HepG2 (cell line): ENCODE data around the gene YLPM1. TPM values are rescaled to one million over a fixed set of nuclear protein-coding genes. Genes with fewer than 3 reads are reported as not detected.

ENCODE experiments used
- ATAC-seq: fragments of 200-7000 bp; cut with Tn5 transposase; 3 replicates; pipeline ENCODE4 v1.9.1; 2020; ENCODE audit warnings: mild to moderate bottlenecking, moderate library complexity
- BruUV-seq: library from RNA; stranded (reverse); fragments of 400-500 nt; replicated peaks from 2 replicates; lab custom pipeline; 2021; lab: Mats Ljungman, UMichigan
- CTCF ChIA-PET: fragments of 300-600 bp; formaldehyde crosslinking; extraction: SDS; loops from one replicate; lab custom pipeline; 2021; ENCODE audit warnings: low total read pairs, inconsistent platforms, low intra/inter-chr PET ratio; lab: Yijun Ruan, JAX
- POLR2A ChIA-PET: fragments of 350-600 bp; sonication (Branson Sonifier 250); formaldehyde crosslinking; loops from one replicate; lab custom pipeline; 2020; ENCODE audit warnings: antibody characterized with exemption, inconsistent platforms; lab: Yijun Ruan, JAX
- DNase-seq: peaks from one replicate; pipeline ENCODE4 v3.0.0-alpha.2; 2015; ENCODE audit warnings: low spot score
- FAIRE-seq: peaks from 3 replicates; lab custom pipeline; 2011; peaks lifted over from hg19 to GRCh38; lab: Jason Lieb, UNC
- H2AFZ ChIP-seq: one replicate; pipeline ENCODE4 v1.6.1; 2011; ENCODE audit warnings: low read length, inconsistent platforms
- H3K27ac ChIP-seq: fragments of 300-600 bp; 3 replicates; pipeline ENCODE4 v1.8.0; 2011; ENCODE audit warnings: mixed run types, mild to moderate bottlenecking, mixed read lengths, low read length, inconsistent platforms; ENCODE audit not compliant: insufficient read depth; ENCODE audit errors: extremely low read length
- H3K27me3 ChIP-seq, 2 experiments: fragments of 200-600 bp in 1 of 2; 2 replicates in 1 of 2; 3 replicates in 1 of 2; pipeline versions ENCODE4 v1.6.0 to v1.8.0; 2011; ENCODE audit warnings: low read length in 2 of 2, mild to moderate bottlenecking in 2 of 2, moderate library complexity in 2 of 2, inconsistent platforms in 1 of 2; ENCODE audit not compliant: insufficient read depth in 2 of 2, control insufficient read depth in 1 of 2
- H3K36me3 ChIP-seq, 2 experiments: fragments of 200-600 bp in 1 of 2; replicated peaks in 1 of 2; 2 replicates in 1 of 2; 3 replicates in 1 of 2; pipeline versions ENCODE4 v1.5.1 to v1.8.0; 2011; ENCODE audit warnings: low read length in 2 of 2, inconsistent platforms in 1 of 2; ENCODE audit not compliant: insufficient read depth in 2 of 2, control insufficient read depth in 1 of 2
- H3K4me1 ChIP-seq: 2 replicates; pipeline ENCODE4 v1.5.1; 2012; ENCODE audit warnings: low read length, inconsistent platforms; ENCODE audit not compliant: insufficient read depth
- H3K4me2 ChIP-seq: 2 replicates; pipeline ENCODE4 v1.6.0; 2011; ENCODE audit warnings: low read depth, low read length, inconsistent platforms
- H3K4me3 ChIP-seq, 3 experiments: fragments of 200-600 bp in 1 of 3; sonication (generic), shearing (Covaris generic) in 1 of 3; replicated peaks in 1 of 3; 2 replicates each; pipeline ENCODE4 v1.5.1; 2011 to 2016; ENCODE audit warnings: low read length in 3 of 3, inconsistent platforms in 2 of 3, low read depth in 2 of 3, mild to moderate bottlenecking in 2 of 3, control low read depth in 1 of 3, mixed read lengths in 1 of 3; ENCODE audit not compliant: insufficient read depth in 1 of 3
- H3K79me2 ChIP-seq: one replicate; pipeline ENCODE4 v1.6.1; 2011; ENCODE audit warnings: low read length, inconsistent platforms; ENCODE audit not compliant: insufficient read depth
- H3K9ac ChIP-seq: 2 replicates; pipeline ENCODE4 v1.6.0; 2011; ENCODE audit warnings: mild to moderate bottlenecking, low read depth, low read length, inconsistent platforms; ENCODE audit not compliant: insufficient read depth
- H3K9me3 ChIP-seq: 2 replicates; pipeline ENCODE4 v1.5.1; 2012; ENCODE audit warnings: mild to moderate bottlenecking, low read length
- H4K20me1 ChIP-seq: 2 replicates; pipeline ENCODE4 v1.6.0; 2011; ENCODE audit warnings: inconsistent platforms, mild to moderate bottlenecking, low read length, moderate library complexity; ENCODE audit not compliant: insufficient read depth
- ADNP ChIP-seq: sonication (generic); formaldehyde crosslinking; IDR thresholded peaks from 2 replicates; pipeline ENCODE4 v1.4.0; 2020; ENCODE audit warnings: missing genetic modification reagents
- ATAD3A ChIP-seq: sonication (generic); formaldehyde crosslinking; IDR thresholded peaks from 2 replicates; pipeline ENCODE4 v1.4.0; 2020; ENCODE audit warnings: missing genetic modification reagents
- CREM ChIP-seq, 2 experiments: sonication (generic) in 1 of 2; formaldehyde crosslinking in 1 of 2; IDR thresholded peaks; 2 replicates each; pipeline versions ENCODE4 v1.4.0 to v1.6.1; 2016 to 2020; ENCODE audit warnings: antibody characterized with exemption in 1 of 2, mild to moderate bottlenecking in 1 of 2, missing genetic modification reagents in 1 of 2
- DMAP1 ChIP-seq: IDR thresholded peaks from 2 replicates; pipeline ENCODE4 v1.6.1; 2016
- GABPB1 ChIP-seq: IDR thresholded peaks from 2 replicates; pipeline ENCODE4 v1.6.1; 2016; ENCODE audit warnings: mild to moderate bottlenecking, missing genetic modification reagents, moderate library complexity, missing compliant biosample characterization
- LCORL ChIP-seq, 2 experiments: fragments of 450-650 bp in 1 of 2; sonication (generic) in 1 of 2; formaldehyde crosslinking in 1 of 2; IDR thresholded peaks; 2 replicates each; pipeline versions ENCODE4 v1.5.0 to v1.6.1; 2017 to 2020; ENCODE audit warnings: antibody characterized with exemption in 1 of 2, missing genetic modification reagents in 1 of 2
- SAP130 ChIP-seq: IDR thresholded peaks from 2 replicates; pipeline ENCODE4 v1.6.1; 2016; ENCODE audit warnings: low read depth
- SIX4 ChIP-seq: sonication (generic); formaldehyde crosslinking; IDR thresholded peaks from 2 replicates; pipeline ENCODE4 v1.4.0; 2020; ENCODE audit warnings: missing genetic modification reagents
- SMYD3 ChIP-seq: sonication (generic); formaldehyde crosslinking; IDR thresholded peaks from 2 replicates; pipeline ENCODE4 v1.8.1; 2023; ENCODE audit warnings: mild to moderate bottlenecking, missing genetic modification reagents
- SPEN ChIP-seq: sonication (generic); formaldehyde crosslinking; IDR thresholded peaks from 2 replicates; pipeline ENCODE4 v1.5.1; 2020; ENCODE audit warnings: low read depth, mild to moderate bottlenecking, missing genetic modification reagents
- ZBTB1 ChIP-seq: sonication (generic); formaldehyde crosslinking; IDR thresholded peaks from 2 replicates; pipeline ENCODE4 v1.4.0; 2020; ENCODE audit warnings: missing genetic modification reagents, borderline replicate concordance
- ZNF225 ChIP-seq: sonication (generic); formaldehyde crosslinking; IDR thresholded peaks from 2 replicates; pipeline ENCODE4 v1.4.0; 2020; ENCODE audit warnings: mild to moderate bottlenecking, missing genetic modification reagents
- ZNF230 ChIP-seq: sonication (generic); formaldehyde crosslinking; IDR thresholded peaks from 2 replicates; pipeline ENCODE4 v1.4.0; 2020; ENCODE audit warnings: mild to moderate bottlenecking, missing genetic modification reagents
- ZNF616 ChIP-seq: sonication (generic); formaldehyde crosslinking; IDR thresholded peaks from 2 replicates; pipeline ENCODE4 v1.5.0; 2020; ENCODE audit warnings: low read depth, mild to moderate bottlenecking, missing genetic modification reagents
- ZNF670 ChIP-seq: sonication (generic); formaldehyde crosslinking; IDR thresholded peaks from 2 replicates; pipeline ENCODE4 v1.8.0; 2022; ENCODE audit warnings: mild to moderate bottlenecking, missing genetic modification reagents, borderline replicate concordance
- ZNF83 ChIP-seq: sonication (generic); formaldehyde crosslinking; IDR thresholded peaks from 2 replicates; pipeline ENCODE4 v1.4.0; 2020; ENCODE audit warnings: missing genetic modification reagents, mild to moderate bottlenecking, borderline replicate concordance
- ZNF841 ChIP-seq: sonication (generic); formaldehyde crosslinking; IDR thresholded peaks from 2 replicates; pipeline ENCODE4 v1.8.1; 2023; ENCODE audit warnings: missing genetic modification reagents, borderline replicate concordance
- WGBS: methylation state at CpG from one replicate; pipeline ENCODE4 v1.1.6; 2017; ENCODE audit warnings: low lambda C conversion rate; 5-methylcytosine and 5-hydroxymethylcytosine counted together
- in situ Hi-C: cut with HindIII; loops from 2 replicates; pipeline ENCODE4 v1.10.0; 2017; ENCODE audit warnings: low pct_unique_long_range_greater_than_20kb; ENCODE audit not compliant: extremely low pct_ligation_motif_present
- intact Hi-C: fragments of 100-400 bp; cut with micrococcal nuclease; formaldehyde crosslinking; loops from one replicate; pipeline ENCODE4 v1.10.0; 2022; ENCODE audit not compliant: unreplicated experiment
- polyA plus RNA-seq, 8 experiments: library from polyadenylated mRNA; depleted of rRNA in 3 of 8; stranded (reverse) in 7 of 8; unstranded in 1 of 8; fragments of >200 nt; fragmentation: Illumina TruSeq in 4 of 8; extraction: Trizol in 4 of 8; gene quantifications; 2 replicates each; pipeline versions ENCODE4 v1.2.1 to v1.2.3, GENCODE V29; 2011 to 2016; ENCODE audit warnings: low read depth in 4 of 8, missing spikeins in 1 of 8, mixed read lengths in 1 of 8; ENCODE audit not compliant: insufficient read depth in 1 of 8
- total RNA-seq, 5 experiments: library from RNA; depleted of rRNA; stranded (reverse); fragments of >200 nt; fragmentation: Illumina TruSeq; extraction: Trizol; gene quantifications; 2 replicates each; pipeline ENCODE4 v1.2.3, GENCODE V29; 2016; ENCODE audit warnings: low read depth in 1 of 5
- TF ChIP-seq, protein P1 (sequence below): sonication (generic); formaldehyde crosslinking; IDR thresholded peaks from 2 replicates; pipeline ENCODE4 v1.8.0; 2023; ENCODE audit warnings: mild to moderate bottlenecking, missing genetic modification reagents
- TF ChIP-seq, protein P2 (sequence below): sonication (generic); formaldehyde crosslinking; IDR thresholded peaks from 2 replicates; pipeline ENCODE4 v1.4.0; 2020; ENCODE audit warnings: missing genetic modification reagents, borderline replicate concordance
- TF ChIP-seq, protein P3 (sequence below): sonication (generic); formaldehyde crosslinking; IDR thresholded peaks from 2 replicates; pipeline ENCODE4 v1.4.0; 2020; ENCODE audit warnings: mild to moderate bottlenecking, missing genetic modification reagents

The YLPM1 gene
- total and polyA plus RNA-seq, 2 of the 13 experiments (the other 11 are each of a cell fraction or from before 2014, with no cell fraction given) = 6.7 to 21.9 TPM

DNA sequence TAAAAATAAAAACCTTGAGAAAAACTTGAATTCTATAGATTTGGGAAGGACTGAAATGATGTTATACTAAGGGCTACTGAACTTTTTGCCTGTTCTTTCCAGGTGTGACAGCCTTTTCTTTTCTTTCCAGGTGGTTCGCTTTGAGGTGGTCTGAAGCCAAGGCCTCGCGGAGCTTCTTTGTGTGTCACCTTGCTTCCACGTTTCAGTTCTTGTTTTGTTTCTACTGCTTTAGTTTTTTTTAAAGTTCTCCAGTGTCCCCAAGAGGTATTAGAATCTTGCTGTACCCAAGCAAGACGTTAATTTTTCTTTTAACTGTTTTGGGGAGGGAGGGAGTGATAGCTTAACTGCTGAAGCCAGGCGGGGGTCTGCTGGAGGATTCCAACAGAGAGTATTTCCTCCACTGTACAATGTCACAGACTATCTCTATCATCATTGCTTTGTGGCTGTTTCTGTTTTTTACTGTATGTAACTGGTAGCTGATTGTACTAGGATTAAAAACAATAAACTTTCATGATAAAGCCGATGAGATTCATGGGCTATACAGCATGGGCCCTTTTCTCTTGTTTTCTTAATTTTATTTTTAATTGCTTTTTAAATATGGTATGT lies 72.6 kb downstream of the YLPM1 start:
- ChIA-PET CTCF (no interaction called here), POLR2A (no interaction called here)
- Histone ChIP-seq H3K4me1 (peaks cover 11% of the 10 kb centered on the region), H3K27me3 (no peaks in the 10 kb centered on the region), H3K27ac (no peak overlapping the region), H3K79me2 (no peaks in the 10 kb centered on the region), H3K4me3 (no peak overlapping the region), H3K9me3 (no peaks in the 10 kb centered on the region), H2AFZ (no peak overlapping the region), H3K9ac (no peak overlapping the region), H3K4me2 (no peak overlapping the region), H4K20me1 (no peaks in the 10 kb centered on the region), H3K36me3 (peaks cover 4 to 28% of the 10 kb centered on the region in 2 experiments; a peak in 4 of 5 replicates)
- DNase-seq (no peak), ATAC-seq (no peak), FAIRE-seq (no peak)
- intact Hi-C loops = no loop called here
- WGBS = 97% methylated on average over 7 of the region's 7 CpGs
- BruUV-seq = no TSS peak
- in situ Hi-C loops = no loop called here
- TF ChIP-seq ATAD3A (CRISPR knock-in tag) = no peak
- no peak for TF ChIP-seq GABPB1 (CRISPR knock-in tag)
- no peak for TF ChIP-seq ZNF670 (CRISPR knock-in tag)
- no peak for TF ChIP-seq ZNF83 (CRISPR knock-in tag)
- TF ChIP-seq, protein P1, sequence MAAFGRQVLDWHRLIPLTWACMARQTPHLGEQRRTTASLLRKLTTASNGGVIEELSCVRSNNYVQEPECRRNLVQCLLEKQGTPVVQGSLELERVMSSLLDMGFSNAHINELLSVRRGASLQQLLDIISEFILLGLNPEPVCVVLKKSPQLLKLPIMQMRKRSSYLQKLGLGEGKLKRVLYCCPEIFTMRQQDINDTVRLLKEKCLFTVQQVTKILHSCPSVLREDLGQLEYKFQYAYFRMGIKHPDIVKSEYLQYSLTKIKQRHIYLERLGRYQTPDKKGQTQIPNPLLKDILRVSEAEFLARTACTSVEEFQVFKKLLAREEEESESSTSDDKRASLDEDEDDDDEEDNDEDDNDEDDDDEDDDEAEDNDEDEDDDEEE (CRISPR knock-in tag) = no peak
- TF ChIP-seq ZBTB1 (CRISPR knock-in tag) = no peak
- TF ChIP-seq DMAP1 (CRISPR knock-in tag) = no peak
- no peak for TF ChIP-seq SMYD3 (CRISPR knock-in tag)
- TF ChIP-seq ZNF225 = no peak
- TF ChIP-seq SPEN = no peak
- no peak for TF ChIP-seq ZNF616 (CRISPR knock-in tag)
- TF ChIP-seq, protein P2, sequence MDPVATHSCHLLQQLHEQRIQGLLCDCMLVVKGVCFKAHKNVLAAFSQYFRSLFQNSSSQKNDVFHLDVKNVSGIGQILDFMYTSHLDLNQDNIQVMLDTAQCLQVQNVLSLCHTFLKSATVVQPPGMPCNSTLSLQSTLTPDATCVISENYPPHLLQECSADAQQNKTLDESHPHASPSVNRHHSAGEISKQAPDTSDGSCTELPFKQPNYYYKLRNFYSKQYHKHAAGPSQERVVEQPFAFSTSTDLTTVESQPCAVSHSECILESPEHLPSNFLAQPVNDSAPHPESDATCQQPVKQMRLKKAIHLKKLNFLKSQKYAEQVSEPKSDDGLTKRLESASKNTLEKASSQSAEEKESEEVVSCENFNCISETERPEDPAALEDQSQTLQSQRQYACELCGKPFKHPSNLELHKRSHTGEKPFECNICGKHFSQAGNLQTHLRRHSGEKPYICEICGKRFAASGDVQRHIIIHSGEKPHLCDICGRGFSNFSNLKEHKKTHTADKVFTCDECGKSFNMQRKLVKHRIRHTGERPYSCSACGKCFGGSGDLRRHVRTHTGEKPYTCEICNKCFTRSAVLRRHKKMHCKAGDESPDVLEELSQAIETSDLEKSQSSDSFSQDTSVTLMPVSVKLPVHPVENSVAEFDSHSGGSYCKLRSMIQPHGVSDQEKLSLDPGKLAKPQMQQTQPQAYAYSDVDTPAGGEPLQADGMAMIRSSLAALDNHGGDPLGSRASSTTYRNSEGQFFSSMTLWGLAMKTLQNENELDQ (CRISPR knock-in tag) = no peak
- no peak for TF ChIP-seq CREM (IDR thresholded peaks at IDR 0.05)
- no peak for TF ChIP-seq CREM (CRISPR knock-in tag; IDR thresholded peaks at IDR 0.05)
- no peak for TF ChIP-seq ZNF230 (CRISPR knock-in tag)
- no peak for TF ChIP-seq ZNF841 (CRISPR knock-in tag)
- no peak for TF ChIP-seq ADNP (CRISPR knock-in tag)
- TF ChIP-seq LCORL (IDR thresholded peaks at IDR 0.05) = no peak
- no peak for TF ChIP-seq LCORL (CRISPR knock-in tag; IDR thresholded peaks at IDR 0.05)
- TF ChIP-seq, protein P3, sequence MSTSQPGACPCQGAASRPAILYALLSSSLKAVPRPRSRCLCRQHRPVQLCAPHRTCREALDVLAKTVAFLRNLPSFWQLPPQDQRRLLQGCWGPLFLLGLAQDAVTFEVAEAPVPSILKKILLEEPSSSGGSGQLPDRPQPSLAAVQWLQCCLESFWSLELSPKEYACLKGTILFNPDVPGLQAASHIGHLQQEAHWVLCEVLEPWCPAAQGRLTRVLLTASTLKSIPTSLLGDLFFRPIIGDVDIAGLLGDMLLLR (CRISPR knock-in tag) = no peak
- TF ChIP-seq SIX4 = no peak
- TF ChIP-seq SAP130 (CRISPR knock-in tag) = no peak
